NCI-H748 treated with DMSO at 0.1 percent for 48 hours (cell line): ENCODE results near the gene TRERF1.

ENCODE experiments used
- DNase-seq: peaks from one replicate; lab custom pipeline; 2025; lab: John Stamatoyannopoulos, UW

Gene TRERF1

GRCh38 chr6:42250274-42250931 is 201.3 kb downstream of the TRERF1 start:
- peak; percentile 77 for DNase-seq

DNA sequence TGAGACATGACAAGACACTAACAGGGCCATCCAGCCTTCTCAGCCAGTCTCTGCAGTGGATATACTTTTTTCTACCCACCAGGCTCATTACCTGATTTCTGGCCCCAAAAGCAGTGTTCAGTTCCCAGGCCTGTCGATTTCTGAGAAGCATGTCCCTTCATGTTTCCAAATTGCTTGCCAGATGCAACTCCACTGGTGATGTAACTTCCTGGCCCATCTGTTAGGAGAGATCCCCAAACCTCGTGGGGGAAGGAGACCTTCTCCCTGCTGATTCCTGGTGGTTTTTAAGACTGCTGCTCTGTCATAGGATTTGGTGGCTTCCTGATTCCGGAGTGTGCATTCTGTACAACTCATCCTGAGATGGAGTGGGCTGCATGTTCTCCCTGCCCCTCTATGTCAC is 202.4 kb downstream of the TRERF1 start:
- DNase-seq = no peak

GRCh38 chr6:42243046-42243445 is 208.7 kb downstream of the TRERF1 start:
- no peak for DNase-seq

GRCh38 chr6:42241915-42242314 is 209.8 kb downstream of the TRERF1 start:
- DNase-seq = no peak

DNA sequence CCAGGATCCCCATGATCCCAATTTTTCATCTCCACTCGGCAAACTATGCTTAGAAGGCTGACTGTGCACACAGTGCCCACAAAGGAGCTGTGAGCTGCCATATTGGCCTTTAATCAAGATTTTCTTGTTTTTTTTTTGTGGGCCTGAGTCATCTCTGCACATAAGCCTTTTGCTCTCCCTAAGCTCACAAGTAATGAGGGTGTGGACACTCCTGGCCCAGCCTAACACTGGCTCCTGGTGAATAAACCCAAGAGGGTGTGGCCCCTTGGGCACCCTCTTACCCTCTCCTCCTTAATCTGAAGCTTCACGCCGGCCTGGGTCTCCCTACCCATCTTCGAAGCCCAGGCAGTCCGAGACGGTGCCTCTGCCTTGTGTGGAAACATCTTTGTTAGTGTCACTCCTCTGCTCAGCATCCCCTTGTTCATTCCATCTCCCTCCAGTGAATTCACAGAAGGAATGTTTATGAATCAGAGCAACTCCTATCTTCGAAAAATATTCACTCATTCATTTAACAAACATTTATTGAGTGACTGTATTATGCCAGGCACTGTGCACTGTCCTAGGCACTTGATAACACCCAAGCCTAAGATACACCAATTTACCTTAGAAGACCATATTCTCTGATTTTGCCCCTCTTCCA is 211.9 kb downstream of the TRERF1 start:
- no peak for DNase-seq

DNA sequence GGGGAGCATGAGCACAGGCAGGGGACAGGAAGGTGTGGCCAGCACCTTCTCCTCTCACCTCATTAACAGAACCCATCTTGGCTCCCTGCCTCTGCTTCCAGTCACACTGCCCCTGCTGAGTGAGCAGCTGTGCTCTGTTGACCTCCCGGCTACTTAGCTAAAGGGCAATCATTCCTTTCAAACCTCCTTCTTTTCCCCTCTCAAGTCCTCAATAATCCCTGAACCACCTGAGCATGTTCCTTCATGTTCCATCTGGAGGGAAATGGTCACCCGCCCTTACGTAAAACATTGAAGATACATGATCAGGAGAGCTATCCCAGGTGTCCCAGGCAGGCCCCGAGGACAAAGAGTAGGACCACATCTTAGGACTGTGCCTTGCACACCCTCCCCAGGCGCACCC is 212.4 kb downstream of the TRERF1 start:
- no peak for DNase-seq

DNA sequence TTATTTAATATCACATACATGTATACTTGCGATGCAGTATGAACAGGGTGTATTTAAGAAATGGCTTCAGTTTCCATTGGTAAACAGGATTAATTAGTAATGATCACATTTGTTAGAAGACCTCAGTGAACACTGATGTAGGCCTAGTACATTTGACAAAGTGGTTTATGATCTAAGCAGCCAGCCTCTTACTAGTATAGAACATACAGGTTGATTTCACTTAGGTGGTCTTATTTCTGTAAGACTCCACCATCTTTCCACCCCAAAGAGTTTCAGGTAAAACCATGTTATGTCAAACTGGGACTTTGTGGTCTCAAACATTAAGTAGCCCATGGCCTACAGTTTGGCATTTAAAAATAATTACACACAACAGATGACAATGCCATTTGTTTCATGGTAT is 213.9 kb downstream of the TRERF1 start:
- no peak for DNase-seq

- no peak for DNase-seq
Observed at GRCh38 chr6:42236682-42237473, 214.8 kb downstream of the TRERF1 start.

- DNase-seq = no peak
Observed at GRCh38 chr6:42236030-42236429, 215.7 kb downstream of the TRERF1 start.

GRCh38 chr6:42232035-42232434 is 219.7 kb downstream of the TRERF1 start:
- no peak for DNase-seq

DNA sequence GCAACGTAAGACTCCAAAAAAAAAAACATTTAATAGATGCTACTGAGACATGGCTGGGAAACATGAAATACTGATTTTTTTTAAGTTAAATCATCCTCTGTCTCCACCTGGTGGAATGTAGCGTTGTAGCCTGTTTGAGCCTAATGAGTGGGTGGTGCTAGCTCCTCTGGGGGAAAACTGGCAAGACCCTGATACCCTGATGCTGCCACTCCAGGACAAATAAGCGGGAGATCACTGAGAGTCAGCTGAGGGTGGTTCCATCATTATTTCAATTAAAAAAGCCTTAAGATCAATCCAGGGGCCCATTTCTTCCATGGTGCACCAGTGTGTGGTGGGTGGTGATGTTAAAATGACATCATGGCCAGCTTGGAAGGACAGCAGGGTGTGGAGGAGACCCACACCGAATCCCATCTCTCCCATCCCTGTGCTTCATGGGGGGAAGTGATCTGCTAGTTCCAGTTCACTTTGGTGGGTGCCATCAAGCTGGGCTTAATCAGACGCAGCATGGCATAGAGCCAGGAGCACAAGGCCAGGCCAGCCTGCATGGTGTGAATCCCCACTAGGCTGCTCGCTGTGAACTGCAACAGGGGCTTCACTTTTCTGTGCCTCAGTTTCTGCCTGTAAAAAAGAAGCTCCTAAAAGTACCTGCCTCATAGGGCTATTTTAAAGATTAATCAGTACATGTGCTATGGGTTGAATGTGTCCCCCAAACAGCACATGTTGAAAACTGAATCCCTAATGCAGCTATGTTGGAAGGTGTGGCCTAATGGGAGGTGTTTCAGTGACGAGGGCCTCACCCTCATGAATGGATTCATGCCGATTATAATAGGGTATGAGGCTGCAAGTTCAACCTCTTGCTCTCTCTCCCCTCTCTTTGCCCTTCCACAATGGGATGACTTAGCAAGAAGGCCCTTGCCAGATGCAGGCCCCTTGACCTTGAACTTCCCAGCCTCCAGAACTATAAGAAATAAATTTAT is 221.1 kb downstream of the TRERF1 start:
- DNase-seq = no peak

DNA sequence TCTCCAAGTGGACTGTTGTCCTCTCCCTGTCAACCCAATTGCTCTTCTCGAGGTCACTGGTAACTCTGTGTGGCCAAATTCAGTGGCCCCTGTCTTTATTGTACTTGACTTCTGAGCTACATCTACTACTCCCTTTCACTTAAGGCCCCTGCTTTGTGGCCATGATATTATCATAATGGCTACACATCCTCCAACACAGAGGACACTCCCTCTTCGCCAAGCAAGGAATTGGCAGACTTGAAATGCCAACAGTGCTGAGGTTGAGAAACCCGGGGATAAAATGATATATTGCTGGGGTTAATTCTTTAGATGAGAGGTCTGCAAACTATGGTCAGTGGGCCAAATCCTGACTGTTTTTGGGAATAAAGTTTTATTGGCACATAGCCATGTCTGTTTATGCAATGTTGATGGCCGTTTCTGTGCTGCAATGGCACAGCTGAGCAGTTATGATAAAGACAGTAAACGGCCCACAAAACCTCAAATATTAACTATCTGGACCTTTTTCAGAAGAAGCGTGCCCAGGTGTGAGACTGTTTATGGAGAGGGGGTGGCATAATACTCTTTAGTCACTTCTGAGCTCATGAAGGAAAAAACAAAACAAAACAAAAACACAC is 222.1 kb downstream of the TRERF1 start:
- no peak for DNase-seq

- DNase-seq = no peak
Observed at GRCh38 chr6:42228305-42228704, 223.4 kb downstream of the TRERF1 start.

DNA sequence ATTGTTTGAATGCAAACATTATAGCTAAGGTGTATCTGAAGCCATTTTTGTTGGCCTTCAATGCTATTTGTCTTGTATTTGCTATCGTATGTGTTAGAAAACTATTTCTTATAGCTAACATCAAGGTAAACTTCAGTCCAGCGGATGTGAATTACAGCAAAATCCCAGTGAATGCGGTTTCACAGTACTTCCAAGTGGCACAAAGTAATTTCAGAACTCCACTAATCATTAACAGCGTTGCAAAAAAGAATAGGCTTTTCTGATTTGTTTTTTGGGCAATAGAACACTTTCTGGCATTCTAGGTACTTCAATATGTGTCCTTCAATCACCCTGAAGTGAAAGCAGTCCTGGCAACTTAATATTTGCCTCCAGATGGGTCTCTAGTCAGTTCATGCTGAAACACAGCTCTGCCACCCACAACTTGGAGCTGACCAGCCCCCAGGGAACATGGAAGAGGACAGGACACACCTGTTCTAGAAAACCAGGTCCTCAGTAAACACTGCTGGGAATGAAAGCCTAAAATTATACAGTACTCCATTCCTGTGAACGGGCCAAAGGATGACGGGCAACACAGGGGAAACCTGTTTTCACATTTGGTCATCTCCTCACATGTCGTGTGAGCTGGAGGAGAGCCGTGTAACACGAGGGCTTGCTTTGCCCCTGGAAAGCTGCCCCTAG is 224.4 kb downstream of the TRERF1 start:
- DNase-seq = no peak

DNA sequence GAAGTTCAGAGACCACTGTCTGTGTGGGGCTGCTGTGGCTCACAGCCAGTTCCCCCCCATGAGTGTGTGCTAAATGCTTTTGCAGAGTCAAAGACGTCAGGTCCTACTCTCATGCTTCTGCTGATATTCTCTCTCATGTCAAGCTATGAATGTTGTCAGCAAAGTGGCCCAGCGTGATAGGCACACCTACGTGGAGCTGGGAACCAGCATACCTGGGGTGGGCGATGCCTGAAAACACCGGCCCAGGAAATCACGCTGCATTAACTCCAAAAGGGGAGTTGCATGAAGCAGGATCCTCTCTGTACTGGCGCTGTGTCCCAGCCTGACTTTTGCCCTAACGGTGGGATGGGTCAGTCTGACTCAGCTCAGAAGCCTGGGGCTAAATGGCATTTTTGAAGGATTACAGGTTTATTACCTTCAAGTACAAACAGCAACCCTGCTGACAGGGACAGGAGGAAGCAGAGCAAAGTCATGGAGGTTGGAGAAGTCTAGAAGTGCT is 225.0 kb downstream of the TRERF1 start:
- no peak for DNase-seq

DNA sequence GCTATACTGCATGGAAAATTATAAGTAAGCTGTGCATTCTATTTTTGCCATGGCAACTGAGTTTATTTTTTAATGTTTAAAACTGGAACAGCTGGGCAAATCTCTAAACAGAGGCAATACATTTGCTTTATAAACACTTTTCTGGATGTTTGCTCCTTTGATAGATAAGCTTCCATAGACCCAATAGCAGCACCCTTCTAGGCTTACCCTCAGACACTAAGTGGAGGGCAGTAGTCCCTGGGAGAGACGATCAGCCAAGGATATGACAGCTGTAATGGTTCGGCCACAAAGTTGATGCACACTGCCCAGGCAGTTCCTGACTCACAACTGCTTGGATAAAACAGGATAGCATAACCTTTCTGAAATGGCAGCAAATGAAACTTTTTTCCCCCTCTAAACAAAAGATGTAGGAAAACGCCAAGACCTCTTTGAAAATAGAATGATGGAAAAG is 225.5 kb downstream of the TRERF1 start:
- DNase-seq = no peak

DNA sequence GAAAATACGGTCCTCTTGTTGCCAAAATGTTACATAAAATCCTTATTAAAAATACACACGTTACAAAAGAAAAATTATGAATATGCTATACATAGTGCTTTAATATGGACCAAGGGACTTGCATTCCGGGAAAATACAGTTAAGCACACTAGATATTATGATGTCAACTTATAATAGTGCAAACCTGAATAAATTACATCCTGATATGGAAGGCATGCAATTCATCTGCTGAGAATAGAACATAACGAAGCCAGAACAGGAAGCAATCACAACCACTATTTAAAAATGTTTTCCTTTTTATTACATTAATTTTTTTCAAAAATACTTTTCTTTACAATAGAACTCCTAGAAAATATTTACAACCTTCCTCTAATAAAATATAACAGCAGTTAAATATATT is 226.3 kb downstream of the TRERF1 start:
- DNase-seq = no peak

DNA sequence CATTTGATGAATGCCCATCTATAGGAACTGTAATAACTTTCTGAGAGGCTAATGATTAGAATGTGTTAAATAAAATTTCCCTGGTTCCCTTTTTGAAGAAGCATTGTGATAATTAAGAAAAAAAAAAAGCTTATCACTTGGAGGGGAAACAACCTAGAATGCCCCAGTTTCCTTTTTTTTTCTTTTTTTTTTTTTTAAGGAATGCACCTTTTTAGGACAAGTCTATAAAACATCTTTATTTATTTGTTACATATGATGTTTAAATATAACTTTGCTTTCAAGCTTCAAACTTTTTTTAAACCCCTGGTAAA is 226.7 kb downstream of the TRERF1 start:
- DNase-seq = no peak

DNA sequence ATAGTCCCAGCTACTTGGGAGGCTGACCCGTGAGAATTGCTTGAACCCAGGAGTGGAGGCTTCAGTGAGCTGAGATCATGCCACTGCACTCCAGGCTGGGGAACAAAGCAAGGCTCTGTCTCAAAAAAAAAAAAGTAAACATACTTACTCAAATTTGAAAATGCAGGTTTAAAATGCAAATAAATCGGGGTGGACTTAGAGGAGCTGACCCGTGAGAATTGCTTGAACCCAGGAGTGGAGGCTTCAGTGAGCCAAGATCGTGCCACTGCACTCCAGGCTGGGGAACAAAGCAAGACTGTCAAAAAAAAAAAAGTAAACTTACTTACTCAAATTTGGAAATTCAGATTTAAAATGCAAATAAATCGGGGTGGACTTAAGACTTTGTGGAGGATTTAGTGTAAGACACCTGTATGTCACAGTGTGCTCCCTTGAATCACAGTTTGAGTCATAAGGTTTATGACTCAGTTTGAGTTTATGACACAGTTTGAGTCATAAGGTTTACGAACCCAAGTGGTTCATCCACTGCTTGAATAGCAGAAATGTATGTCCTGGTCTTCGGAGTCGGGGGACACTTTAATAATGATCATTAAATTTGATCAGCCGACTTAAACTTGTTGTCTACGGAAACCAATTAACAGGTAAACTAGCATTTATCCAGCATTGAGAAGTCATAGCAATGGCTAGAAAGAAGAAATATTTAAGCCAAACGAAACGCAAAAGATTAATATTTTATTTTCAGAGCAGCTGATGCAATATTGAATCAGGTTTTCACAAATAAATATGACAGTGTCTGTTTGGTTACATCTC is 227.3 kb downstream of the TRERF1 start:
- DNase-seq = no peak

- no peak for DNase-seq
Observed at GRCh38 chr6:42222448-42222847, 229.3 kb downstream of the TRERF1 start.
